HG03565 (cell line): ENCODE results near the gene CPN2.

ENCODE experiments used
- ATAC-seq: cut with Tn5 transposase; IDR thresholded peaks from one replicate; pipeline ENCODE4 v1.9.1; 2021; ENCODE audit warnings: mild to moderate bottlenecking, moderate library complexity; ENCODE audit not compliant: unreplicated experiment

Gene CPN2

DNA sequence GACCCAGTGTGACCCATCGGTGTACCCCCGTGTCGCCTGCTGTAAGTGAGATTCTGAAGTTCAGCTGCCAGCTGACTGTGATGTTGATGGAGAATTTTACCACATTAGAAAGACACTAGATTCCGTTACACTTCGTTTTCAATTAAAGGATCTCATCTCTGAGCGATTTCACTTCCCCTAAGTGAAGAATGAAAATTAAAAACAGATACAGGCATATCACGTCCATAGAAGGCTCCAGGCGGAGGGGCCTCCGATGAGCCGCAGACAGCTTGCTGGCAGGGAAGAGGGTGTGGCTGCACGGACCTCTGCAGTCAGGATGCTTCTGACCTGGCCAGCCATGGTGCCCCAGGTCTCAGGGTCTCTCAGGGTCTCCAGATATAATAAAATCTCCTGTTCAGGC, 6.6 kb upstream of the CPN2 start:
- no peak for ATAC-seq

DNA sequence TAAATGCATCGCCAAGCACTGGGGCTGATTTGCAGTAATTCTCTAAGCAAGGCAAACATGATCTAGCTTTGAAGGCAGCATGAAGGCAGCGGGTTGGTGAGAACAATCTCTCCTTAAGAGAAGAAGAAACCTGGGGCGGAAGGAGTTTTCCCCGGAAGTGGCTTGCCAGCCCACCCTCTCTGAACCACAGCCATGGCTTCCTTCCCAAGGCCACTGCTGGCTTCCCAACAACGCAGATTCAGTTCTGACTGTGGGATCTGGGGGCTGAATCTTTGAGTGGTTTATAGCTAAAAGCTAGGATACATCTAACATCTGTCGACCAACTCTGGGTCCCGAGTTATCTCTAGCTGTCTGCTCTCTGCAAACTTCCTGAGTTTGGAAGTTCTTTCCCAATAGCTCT, 4.3 kb upstream of the CPN2 start:
- no peak for ATAC-seq

DNA sequence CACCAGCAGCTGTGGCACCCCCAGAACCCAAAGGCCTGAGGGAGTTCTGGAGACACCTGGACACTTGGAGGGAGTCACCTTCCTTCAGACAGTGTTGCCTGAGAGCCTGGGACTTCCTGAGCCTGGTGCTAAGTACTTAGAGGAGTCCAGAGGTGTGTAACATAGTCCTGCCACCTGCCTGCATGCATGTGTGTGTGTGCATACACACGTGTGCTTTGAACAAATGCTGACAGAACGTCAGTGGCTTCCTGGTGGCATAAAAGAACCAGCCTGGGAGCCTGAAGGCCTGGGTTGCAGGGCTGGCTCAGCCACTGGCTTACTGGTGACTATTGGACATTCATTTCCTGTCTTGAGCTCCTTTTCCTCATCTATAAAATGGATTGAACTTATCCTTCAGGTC, 3.2 kb upstream of the CPN2 start:
- no peak for ATAC-seq

GRCh38 chr3:194352667-194353246, 1.6 kb upstream of the CPN2 start:
- no peak for ATAC-seq

GRCh38 chr3:194351952-194352536, 916 bp upstream of the CPN2 start:
- ATAC-seq: no peak

- ATAC-seq: no peak
Measured at GRCh38 chr3:194350726-194351071, 429 bp downstream of the CPN2 start.

GRCh38 chr3:194348354-194348753, 2.8 kb downstream of the CPN2 start:
- ATAC-seq: no peak

GRCh38 chr3:194346621-194347020, 4.5 kb downstream of the CPN2 start:
- ATAC-seq: no peak

- ATAC-seq: no peak
Measured at GRCh38 chr3:194346035-194346434, 5.1 kb downstream of the CPN2 start.

DNA sequence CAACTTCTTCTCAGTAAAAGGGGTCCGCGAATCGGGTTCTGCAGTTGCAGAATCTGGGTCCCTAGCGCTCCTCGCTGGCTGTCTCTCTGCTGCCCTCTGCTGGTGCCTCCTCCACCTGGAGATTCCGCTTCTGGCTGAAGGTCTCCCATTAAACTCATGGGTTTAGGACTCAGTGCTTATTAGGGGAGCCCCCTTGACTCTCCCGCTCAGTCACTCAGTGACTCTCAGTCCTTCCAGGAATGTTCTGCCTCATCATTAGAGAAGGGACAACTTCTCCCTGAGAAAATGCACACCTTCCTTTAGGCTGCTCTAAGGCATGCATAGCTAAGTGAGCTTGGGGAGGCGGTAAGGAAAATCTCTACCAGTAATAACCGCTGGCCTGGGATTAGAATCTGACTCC, 7.1 kb downstream of the CPN2 start:
- no peak for ATAC-seq

- no peak for ATAC-seq
Measured at GRCh38 chr3:194343561-194343893, 7.6 kb downstream of the CPN2 start.

DNA sequence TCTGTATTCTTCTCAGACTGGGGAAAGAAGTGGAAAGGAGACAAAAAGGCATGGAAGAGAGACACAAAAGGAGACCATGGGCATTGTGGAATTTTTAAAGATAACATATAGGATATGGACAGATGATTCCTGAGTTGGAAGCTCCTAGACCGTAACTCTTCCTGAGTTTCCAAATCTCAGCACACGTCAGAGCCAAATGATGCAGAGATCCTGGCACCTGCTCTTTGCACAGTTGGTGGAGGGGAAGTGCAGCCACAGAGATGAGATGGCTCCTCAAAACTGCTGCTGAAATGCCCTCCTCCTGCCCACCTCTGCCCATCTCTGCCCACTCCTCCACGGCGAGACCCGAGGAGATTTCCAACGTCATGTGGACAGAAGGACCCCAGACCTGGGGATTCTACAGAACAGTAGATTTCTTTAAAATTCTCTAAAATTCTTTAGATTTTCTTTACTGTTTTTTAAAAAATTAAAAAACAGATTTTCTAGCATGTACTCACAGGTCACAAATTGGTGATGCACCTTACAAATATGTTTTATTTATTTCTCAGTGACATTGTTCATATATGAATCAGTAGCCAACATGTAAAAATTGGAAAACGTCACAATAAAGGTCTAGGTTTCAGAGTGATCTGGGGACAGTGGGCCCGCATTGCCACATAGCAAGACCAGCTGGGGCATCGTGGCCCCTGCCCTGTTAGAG, 8.1 kb downstream of the CPN2 start:
- no peak for ATAC-seq

DNA sequence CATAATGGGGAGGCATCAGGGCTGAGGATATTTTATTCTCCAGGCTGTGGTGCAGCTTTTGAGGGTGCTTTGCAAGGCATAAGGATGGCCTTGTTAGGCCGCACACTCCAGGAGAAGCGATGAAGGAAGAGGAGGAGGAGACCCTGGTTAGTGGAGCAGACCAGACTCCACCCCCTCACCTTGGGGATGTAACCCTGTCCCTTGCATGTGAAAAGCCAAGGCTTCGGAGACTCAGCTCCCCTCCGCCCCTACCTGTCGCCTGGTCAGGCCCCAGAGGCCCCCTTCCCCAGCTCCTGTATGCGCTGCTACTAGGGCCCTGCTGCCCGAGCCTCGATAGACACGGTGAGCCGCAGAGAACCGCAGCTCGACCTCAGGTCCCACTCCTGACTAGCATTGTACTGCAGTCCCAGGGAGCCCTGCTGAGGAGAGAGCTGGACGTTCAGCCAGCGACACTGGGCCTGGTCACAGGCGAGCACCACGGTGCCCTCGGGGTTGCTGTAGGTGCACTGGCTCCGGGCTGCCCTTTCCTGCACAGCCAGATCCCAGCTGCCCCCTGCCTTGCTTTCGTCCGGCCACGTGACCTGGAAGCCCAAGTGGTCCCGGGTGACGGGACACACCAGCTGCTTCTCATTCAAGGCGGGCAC, 10.2 kb downstream of the CPN2 start:
- ATAC-seq: no peak

GRCh38 chr3:194339840-194340239, 11.3 kb downstream of the CPN2 start:
- ATAC-seq: no peak

DNA sequence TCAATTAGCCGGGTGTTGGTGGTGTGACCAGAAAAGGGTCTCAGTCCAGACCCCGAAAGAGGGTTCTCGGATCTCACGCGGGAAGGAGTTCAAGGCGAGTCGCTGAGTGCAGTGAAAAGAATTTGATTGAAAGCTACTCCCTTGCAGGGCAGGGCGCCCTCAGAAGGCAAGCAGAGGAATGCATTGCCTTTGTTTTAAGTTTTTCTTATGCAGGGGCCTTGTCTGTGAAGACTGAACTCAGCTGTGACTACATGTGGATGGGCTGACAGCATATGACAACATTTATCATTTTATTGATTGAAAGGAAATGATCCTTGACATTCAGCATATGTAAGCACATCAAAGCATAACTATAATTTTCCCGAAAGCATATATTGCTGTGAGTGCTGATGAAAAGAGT, 11.8 kb downstream of the CPN2 start:
- no peak for ATAC-seq

- ATAC-seq: no peak
Measured at GRCh38 chr3:194337965-194338753, 13.0 kb downstream of the CPN2 start.

GRCh38 chr3:194336601-194337355, 14.3 kb downstream of the CPN2 start:
- ATAC-seq: no peak

GRCh38 chr3:194333981-194334320, 17.2 kb downstream of the CPN2 start:
- no peak for ATAC-seq

DNA sequence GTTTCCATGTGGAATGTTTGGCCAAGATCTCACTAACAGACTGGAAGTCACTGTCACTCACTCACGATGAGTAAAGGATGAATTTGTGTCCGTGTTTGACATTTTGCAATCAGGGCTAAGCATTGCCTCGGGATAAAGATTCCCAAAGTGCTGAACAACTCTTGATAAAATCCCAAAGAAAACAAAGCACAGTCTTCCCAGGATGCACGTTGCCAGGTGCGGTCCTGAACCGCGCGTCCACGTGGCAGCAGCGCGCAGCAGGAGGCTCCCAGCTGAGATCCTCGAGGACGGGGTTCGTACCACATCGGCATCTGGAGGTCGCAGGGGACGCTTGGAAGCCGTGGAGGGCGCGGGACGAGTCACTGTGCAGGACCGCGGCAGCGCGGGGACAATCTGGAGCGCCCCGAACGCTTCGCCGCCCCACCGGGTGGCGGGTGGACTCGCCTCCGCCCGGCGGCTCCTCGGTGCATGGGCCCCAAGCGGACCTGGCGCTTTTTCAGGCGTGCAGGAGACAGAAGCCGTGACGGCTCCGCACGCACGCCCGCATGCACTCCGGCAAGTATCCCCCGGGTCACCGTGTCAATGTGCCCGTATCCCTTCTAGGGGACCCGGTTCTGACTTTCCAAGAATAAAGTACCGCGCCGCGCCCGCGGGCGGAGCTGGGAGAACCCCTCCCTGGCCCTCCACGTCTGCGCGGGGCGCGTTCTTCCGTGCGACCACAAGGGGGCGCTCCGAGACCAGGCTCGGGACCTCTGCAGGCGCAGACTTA, 17.7 kb downstream of the CPN2 start:
- peak; percentile 81 for ATAC-seq

GRCh38 chr3:194332858-194333211, 18.3 kb downstream of the CPN2 start:
- ATAC-seq: no peak
